Activated effector memory CD4-positive, alpha-beta T cell treated with anti-CD3 and anti-CD28 coated beads, Interleukin-2, amount 50 U/mL, for 16 hours (primary cell): ENCODE results near the gene LCMT1.

Experiments used
- DNase-seq: peaks from one replicate; pipeline ENCODE4 v3.0.0-alpha.2; 2020

Gene LCMT1

GRCh38 chr16:25212636-25213035, 101.1 kb downstream of the LCMT1 start:
- DNase-seq, result no peak

GRCh38 chr16:25213709-25214397, 102.3 kb downstream of the LCMT1 start:
- DNase-seq, result no peak

GRCh38 chr16:25217112-25217511, 105.6 kb downstream of the LCMT1 start:
- DNase-seq, result no peak

GRCh38 chr16:25217921-25218320, 106.4 kb downstream of the LCMT1 start:
- no peak for DNase-seq

- no peak for DNase-seq
Observed at GRCh38 chr16:25219070-25219737, 107.7 kb downstream of the LCMT1 start.

GRCh38 chr16:25222959-25223358, 111.4 kb downstream of the LCMT1 start:
- no peak for DNase-seq

- DNase-seq, result no peak
Observed at GRCh38 chr16:25223964-25224363, 112.4 kb downstream of the LCMT1 start.

- no peak for DNase-seq
Observed at GRCh38 chr16:25224731-25225319, 113.3 kb downstream of the LCMT1 start.
